Spinal cord (tissue), 10 donors: ENCODE data around the gene CRACR2B. TPM values are rescaled to one million over a fixed set of nuclear protein-coding genes. Genes with fewer than 3 reads are reported as not detected.
A peak's percentile ranks its signal among the peaks of the same experiment; 100 is the strongest.

Experiments used
- DNase-seq, 6 donors: peaks; one replicate each; pipeline versions ENCODE4 v3.0.0 to v3.0.0-alpha.2; 2013 to 2015; ENCODE audit warnings: low spot score in 6 of 6, low read depth in 4 of 6
- H3K27ac ChIP-seq: one replicate; pipeline ENCODE4 v1.5.1; 2013; ENCODE audit warnings: low read depth, low read length, control low read depth
- H3K27me3 ChIP-seq: one replicate; pipeline ENCODE4 v1.6.1; 2013; ENCODE audit warnings: low read length; ENCODE audit not compliant: control insufficient read depth, insufficient read depth
- H3K36me3 ChIP-seq: one replicate; pipeline ENCODE4 v1.6.1; 2013; ENCODE audit warnings: low read length; ENCODE audit not compliant: control insufficient read depth, insufficient read depth
- H3K4me1 ChIP-seq: one replicate; pipeline ENCODE4 v1.6.1; 2013; ENCODE audit warnings: low read length; ENCODE audit not compliant: control insufficient read depth, insufficient read depth
- H3K4me3 ChIP-seq: one replicate; pipeline ENCODE4 v1.5.1; 2013; ENCODE audit warnings: low read depth, low read length, control low read depth
- H3K9me3 ChIP-seq: one replicate; pipeline ENCODE4 v1.6.1; 2013; ENCODE audit warnings: low read length; ENCODE audit not compliant: control insufficient read depth, insufficient read depth
- WGBS: methylation state at CpG from one replicate; pipeline ENCODE4 v1.1.5; 2013; ENCODE audit warnings: missing lambda C conversion rate; ENCODE audit not compliant: insufficient coverage; 5-methylcytosine and 5-hydroxymethylcytosine counted together
- polyA plus RNA-seq, 2 donors: library from polyadenylated mRNA; unstranded; fragments of 120-200 nt; gene quantifications; one replicate each; pipeline ENCODE4 v1.2.1, GENCODE V29; 2013; ENCODE audit not compliant: insufficient read length in 2 of 2
- total RNA-seq, 2 donors: library from RNA; depleted of rRNA in 1 of 2; stranded (reverse); fragments of 120-200 nt in 1 of 2; fragments of >200 nt in 1 of 2; gene quantifications; one replicate each; pipeline versions ENCODE4 v1.2.3 to v1.2.4, GENCODE V29; 2013 to 2014
- donor health status: healthy.

The CRACR2B gene
- total and polyA plus RNA-seq, 4 donors = 2.4 to 12.1 (median 8.4) TPM

DNA sequence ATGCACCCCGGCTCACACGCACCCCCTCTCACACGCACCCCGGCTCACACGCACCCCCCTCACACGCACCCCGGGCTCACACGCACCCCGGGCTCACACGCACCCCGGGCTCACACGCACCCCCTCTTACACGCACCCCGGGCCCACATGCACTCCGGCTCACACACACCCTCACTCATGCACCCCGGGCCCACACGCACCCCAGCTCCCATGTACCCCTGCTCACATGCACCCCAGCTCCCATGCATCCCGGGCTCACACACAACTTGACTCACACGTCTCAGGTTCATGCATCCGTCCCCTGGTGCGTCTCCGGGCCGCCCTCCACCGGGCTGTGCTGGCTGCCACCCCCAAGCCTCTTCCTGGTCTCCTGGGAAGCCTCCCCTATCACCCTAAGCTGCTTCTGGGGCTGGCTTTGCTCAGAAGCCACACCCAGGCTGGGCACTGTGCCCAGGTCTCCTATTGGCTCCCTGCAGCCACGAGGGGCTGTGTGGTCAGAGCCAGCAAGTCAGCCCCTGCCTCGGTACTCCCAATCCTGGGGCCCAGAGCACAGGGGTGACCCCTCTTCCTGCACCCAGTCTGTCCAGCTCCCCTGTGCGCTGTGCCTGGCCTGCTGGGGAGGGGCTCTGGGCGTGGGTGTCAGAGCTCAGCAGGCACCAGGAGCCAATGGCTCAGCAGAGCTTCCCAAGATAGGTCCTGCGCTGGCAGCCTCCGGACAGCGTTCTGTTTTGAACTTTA is 31.8 kb downstream of the CRACR2B start:
- DNase-seq = peak in 4 of 6 donors; percentile 61 to 96 (median 74)
- H3K36me3 ChIP-seq = peaks cover 72% of the 10 kb centered on the region
- peak overlapping the region; percentile 37 for H3K4me3 ChIP-seq
- WGBS = 44% methylated on average over 19 of the region's 31 CpGs
- H3K27me3 ChIP-seq = no peaks in the 10 kb centered on the region
- H3K9me3 ChIP-seq = no peaks in the 10 kb centered on the region
- H3K4me1 ChIP-seq = peaks cover 72% of the 10 kb centered on the region
- peak overlapping the region; percentile 79 for H3K27ac ChIP-seq

- Histone ChIP-seq H3K27me3 (no peaks in the 10 kb centered on the region), H3K4me1 (peaks cover 63% of the 10 kb centered on the region), H3K9me3 (no peaks in the 10 kb centered on the region), H3K4me3 (no peak overlapping the region), H3K36me3 (peaks cover 73% of the 10 kb centered on the region), H3K27ac (peak overlapping the region; percentile 79)
- no peak for DNase-seq
- WGBS = 82% methylated on average over 20 of the region's 21 CpGs
These were observed 32.8 kb downstream of the CRACR2B start for GRCh38 chr11:860234-861104.

GRCh38 chr11:861105-861479 is 33.4 kb downstream of the CRACR2B start:
- peaks cover 57% of the 10 kb centered on the region for H3K4me1 ChIP-seq
- H3K4me3 ChIP-seq = no peak overlapping the region
- 89% methylated on average over 12 of the region's 14 CpGs for WGBS
- H3K27ac ChIP-seq = no peak overlapping the region
- H3K27me3 ChIP-seq = no peaks in the 10 kb centered on the region
- no peak for DNase-seq
- no peaks in the 10 kb centered on the region for H3K9me3 ChIP-seq
- H3K36me3 ChIP-seq = peaks cover 74% of the 10 kb centered on the region

GRCh38 chr11:862081-862661 is 34.5 kb downstream of the CRACR2B start:
- DNase-seq = peak in 1 of 6 donors; percentile 46
- no peaks in the 10 kb centered on the region for H3K9me3 ChIP-seq
- H3K4me1 ChIP-seq = peaks cover 46% of the 10 kb centered on the region
- 35% methylated on average over 19 of the region's 20 CpGs for WGBS
- H3K4me3 ChIP-seq = no peak overlapping the region
- peaks cover 76% of the 10 kb centered on the region for H3K36me3 ChIP-seq
- no peak overlapping the region for H3K27ac ChIP-seq
- no peaks in the 10 kb centered on the region for H3K27me3 ChIP-seq

GRCh38 chr11:862696-863022 is 34.9 kb downstream of the CRACR2B start:
- Histone ChIP-seq H3K9me3 (no peaks in the 10 kb centered on the region), H3K4me1 (peaks cover 46% of the 10 kb centered on the region), H3K27ac (no peak overlapping the region), H3K27me3 (no peaks in the 10 kb centered on the region), H3K36me3 (peaks cover 80% of the 10 kb centered on the region), H3K4me3 (no peak overlapping the region)
- WGBS = 38% methylated on average over 12 of the region's 12 CpGs
- DNase-seq = no peak

DNA sequence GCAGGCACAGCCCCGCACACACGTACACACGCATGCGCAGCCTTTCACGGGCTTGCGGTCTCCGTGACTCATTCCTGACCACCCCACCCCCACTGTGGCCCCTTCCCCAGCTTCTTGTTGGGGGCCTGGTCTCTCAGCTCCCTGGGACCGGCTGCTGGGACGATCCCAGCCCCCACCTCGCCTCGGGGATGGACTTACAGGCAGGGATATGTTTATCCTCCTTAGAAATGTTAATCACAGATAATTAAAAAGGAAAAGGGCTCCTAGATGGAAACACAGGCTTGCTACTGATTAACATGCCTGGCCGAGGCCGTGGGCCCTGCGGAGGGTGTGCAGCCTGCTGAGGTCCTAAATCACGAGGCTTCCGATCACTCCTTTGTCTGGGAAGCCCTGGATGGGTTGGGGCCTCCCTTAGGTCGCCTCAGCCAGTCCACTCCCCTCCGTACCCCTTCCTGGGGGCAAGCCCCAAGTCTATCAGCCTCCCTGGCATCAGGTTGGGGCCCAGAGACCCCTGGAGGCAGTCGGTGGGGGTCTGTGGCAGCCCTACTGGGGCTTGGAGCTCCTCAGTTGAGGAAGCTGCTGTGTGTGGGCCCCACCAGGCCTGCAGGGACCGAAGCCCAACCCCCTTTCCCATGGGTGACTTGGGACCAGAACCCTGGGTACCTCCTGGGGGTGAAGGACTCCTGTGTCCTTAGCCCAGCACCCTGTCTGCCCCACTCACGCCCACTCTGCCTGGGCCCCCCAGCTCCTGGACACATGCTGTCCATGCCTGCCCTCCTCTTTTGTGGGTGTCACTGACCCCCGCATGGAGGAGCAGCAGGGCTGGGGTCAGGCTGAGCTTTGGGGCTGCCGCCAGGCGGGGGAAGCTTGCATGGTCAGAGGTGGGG is 35.5 kb downstream of the CRACR2B start:
- H3K4me3 ChIP-seq = no peak overlapping the region
- H3K4me1 ChIP-seq = peaks cover 46% of the 10 kb centered on the region
- no peak overlapping the region for H3K27ac ChIP-seq
- H3K9me3 ChIP-seq = no peaks in the 10 kb centered on the region
- no peaks in the 10 kb centered on the region for H3K27me3 ChIP-seq
- peak in 2 of 6 donors; percentile 50 to 77 for DNase-seq
- 37% methylated on average over 20 of the region's 24 CpGs for WGBS
- H3K36me3 ChIP-seq = peaks cover 80% of the 10 kb centered on the region

- Histone ChIP-seq H3K4me3 (no peak overlapping the region), H3K9me3 (no peaks in the 10 kb centered on the region), H3K4me1 (peaks cover 37% of the 10 kb centered on the region), H3K27me3 (no peaks in the 10 kb centered on the region), H3K27ac (no peak overlapping the region), H3K36me3 (peaks cover 80% of the 10 kb centered on the region)
- DNase-seq = no peak
- 83% methylated on average over 22 of the region's 31 CpGs for WGBS
These were observed 36.5 kb downstream of the CRACR2B start for GRCh38 chr11:863910-864827.

DNA sequence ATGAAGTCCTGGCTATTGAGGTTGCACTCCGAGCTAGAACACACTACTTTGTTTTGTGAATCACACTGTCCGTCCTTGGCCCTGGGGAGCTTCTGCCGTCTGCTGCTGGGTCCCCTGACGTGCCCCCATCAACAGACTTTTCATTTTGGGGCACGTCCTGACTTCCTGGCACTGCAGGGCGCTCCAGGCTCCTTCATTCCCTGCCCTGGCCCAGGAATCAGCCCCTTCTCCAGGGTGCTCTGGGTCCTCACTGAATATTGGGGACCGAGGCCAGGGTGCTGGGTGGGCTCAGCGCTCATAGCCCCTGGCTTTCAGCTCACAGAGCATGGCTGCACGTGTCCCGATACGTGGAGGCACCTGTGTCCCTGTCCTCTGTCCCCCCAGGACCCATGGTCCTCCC is 37.2 kb downstream of the CRACR2B start:
- Histone ChIP-seq H3K9me3 (no peaks in the 10 kb centered on the region), H3K27ac (no peak overlapping the region), H3K27me3 (no peaks in the 10 kb centered on the region), H3K36me3 (peaks cover 85% of the 10 kb centered on the region), H3K4me3 (no peak overlapping the region), H3K4me1 (peaks cover 29% of the 10 kb centered on the region)
- WGBS = 79% methylated on average over 10 of the region's 11 CpGs
- DNase-seq = no peak
